Posterior vena cava (tissue), 2 donors: Measurements from ENCODE around the gene HIVEP1. TPM values are rescaled to one million over a fixed set of nuclear protein-coding genes. Genes with fewer than 3 reads are reported as not detected.

ENCODE experiments used
- DNase-seq: peaks from one replicate; pipeline ENCODE4 v3.0.0-alpha.2; 2020; ENCODE audit warnings: low spot score
- intact Hi-C, 2 donors: fragments of 100-400 bp; cut with DNase I; formaldehyde crosslinking; loops; one replicate each; pipeline versions ENCODE4 v1.14.1 to v1.14.2; 2022 to 2023
- total RNA-seq, 2 donors: library from RNA; stranded (reverse); fragmentation: NEBNext Ultra II Directional; extraction: Animal tissue kit (Norgen Biotek cat#: 25700); gene quantifications; one replicate each; pipeline ENCODE4 v1.2.1, GENCODE V29; 2021
- donor health status: DM: yes; HTN: yes; CAD: no.
- donor health status: DM: yes; HTN: yes; CAD: no.

HIVEP1 gene
- total RNA-seq, 2 donors from 2014 or later = 29.0 to 35.2 TPM

GRCh38 chr6:12069891-12070529, 57.9 kb downstream of the HIVEP1 start:
- intact Hi-C loops = loop anchor here in 1 of 2 donors (5.0 kb wide), 1 partner anchor 147 kb away; no protein-coding TSS in a partner anchor
- no peak for DNase-seq

DNA sequence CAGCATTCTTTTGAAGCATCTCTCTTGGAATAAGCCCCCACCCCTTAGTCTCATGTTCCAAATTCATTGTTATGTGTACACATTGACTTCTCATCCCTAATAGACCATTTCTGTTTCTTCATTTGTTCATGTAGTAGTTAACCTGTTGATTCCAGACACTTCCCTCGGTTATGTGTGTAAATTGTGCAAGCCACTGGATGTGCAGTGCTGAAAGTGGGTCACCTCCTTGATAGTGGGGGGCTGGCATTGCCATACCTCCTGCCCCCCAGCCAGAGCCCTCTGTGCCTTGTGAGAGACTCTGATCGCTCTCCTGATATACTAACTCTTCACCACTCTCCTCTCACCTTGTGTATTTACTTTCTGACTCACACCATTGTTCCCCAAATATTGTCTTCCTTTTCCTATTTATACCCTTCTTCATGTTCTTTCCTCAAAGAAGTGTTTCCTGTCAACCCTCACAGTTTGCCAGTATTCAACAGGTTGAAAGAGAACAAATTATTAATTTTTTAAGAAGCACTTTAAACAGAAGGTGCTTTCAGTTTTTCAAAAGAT, 59.0 kb downstream of the HIVEP1 start:
- intact Hi-C loops = loop anchor here in 1 of 2 donors (5.0 kb wide), 1 partner anchor 146 kb away; no protein-coding TSS in a partner anchor
- DNase-seq = no peak

DNA sequence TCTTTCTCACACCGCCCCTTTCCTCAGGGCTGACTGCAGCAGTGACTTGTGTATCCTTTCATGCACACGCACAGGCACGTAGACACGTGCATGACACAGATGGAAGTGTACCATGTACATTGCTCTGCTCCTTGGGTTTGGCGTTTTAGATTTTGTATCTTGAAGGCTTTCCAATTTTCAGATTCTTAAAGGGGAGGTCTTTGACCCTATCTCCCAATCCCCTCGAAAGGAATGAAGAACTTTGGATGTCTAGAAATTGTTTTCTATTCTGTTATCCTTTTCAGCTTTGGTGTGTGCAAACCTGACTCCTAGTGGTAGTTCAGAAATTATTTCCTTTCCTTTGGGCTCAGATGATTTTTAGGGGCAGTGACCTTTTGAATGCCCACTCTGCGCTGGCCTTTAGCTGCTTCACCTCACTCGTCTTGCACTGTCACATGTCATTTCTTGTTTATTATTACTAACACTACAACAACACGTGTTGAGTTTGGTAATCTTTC, 63.0 kb downstream of the HIVEP1 start:
- intact Hi-C loops = no loop called here
- no peak for DNase-seq

DNA sequence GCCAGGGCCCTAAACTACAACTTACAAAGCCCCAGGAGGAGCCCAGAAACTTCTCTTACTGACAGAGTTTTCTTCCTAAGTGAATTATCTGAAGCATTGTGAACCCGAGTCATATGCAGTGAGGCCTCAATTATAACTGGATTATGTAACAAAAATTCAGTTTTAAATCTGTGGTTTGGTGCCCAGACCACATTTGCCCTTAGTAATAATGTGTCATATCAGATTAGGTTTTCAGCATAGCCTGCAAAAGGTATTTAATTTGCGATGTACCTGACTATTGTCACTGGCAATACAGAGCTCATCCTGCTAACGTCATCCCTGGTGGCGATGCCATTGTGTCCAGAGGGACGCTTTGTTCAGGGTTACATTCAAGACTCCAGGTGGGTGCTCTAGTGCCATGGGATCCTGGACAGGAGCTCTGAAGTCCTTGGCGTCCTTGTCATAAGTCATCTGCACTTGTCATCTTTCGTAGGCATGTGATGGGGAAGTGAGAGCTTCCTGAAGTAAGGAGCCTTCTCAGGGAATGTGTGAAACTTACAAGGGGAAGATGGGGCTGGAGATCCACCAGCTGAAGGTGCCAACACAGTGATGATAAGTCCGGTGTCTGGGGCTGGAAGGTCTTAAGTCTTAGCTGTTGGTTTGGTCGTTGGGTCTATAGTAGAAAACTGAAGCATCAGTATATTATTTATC, 65.1 kb downstream of the HIVEP1 start:
- DNase-seq = no peak
- intact Hi-C loops = no loop called here

GRCh38 chr6:12078014-12078413, 65.9 kb downstream of the HIVEP1 start:
- intact Hi-C loops = no loop called here
- no peak for DNase-seq

DNA sequence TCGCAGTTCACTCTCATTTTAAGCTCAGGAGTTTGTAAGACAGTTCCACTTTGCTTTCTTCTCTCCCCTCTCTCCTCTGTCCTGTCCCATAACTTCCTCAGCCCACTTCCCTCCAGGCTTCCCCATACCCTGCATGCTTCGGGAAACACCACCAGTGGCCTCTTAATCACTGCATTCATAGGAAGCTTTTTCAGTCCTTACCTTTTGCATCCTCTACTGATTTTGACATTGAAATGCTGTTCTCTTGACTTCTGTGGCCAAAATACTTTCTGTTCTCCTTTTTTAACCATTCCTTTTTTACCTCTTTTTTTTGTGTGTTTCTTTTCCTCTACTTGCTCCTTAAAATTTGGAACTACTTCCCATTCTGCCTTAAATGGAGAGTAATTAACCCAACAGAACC, 69.7 kb downstream of the HIVEP1 start:
- intact Hi-C loops = no loop called here
- DNase-seq = no peak

DNA sequence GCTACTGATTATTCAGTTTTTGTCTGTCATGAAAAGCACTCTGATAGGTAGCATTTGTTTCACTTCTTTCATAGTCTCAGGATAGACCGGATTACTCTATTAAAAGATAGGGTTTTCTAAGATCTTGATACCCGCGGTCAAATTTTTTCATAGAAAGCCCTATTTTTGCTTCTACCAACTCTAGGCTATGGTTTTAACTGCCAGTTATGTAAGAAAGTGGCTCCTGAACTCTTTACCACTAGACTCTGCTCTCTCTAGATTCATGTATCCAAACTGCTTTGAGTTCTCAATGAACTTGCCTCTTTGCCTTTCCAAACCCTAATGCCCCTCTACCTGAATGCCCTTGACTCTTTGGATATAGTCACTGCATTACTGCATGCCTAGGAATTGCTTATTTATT, 70.3 kb downstream of the HIVEP1 start:
- no peak for DNase-seq
- intact Hi-C loops = no loop called here

GRCh38 chr6:12083302-12083701, 71.2 kb downstream of the HIVEP1 start:
- intact Hi-C loops = no loop called here

DNA sequence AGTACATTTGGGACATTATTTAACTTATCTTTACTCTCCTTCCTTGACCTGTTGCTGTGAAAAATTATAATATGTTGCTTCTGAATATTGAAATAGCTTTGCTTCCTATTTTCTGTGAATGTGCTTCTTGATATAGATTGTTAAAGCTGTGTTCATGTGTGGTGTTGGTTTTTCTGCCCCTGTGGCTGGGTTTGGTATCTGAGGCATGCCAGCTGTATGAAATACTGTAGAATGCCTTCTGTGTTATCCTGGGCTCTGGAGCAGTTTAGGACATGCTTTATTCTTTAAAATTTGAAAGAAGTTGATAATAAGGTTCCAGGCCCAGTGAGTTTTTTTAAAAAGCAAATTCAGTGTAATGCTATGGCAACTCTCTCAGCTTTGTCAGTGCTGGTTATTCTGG, 71.7 kb downstream of the HIVEP1 start:
- DNase-seq = no peak

More at GRCh38 chr6:12083302-12083701, 71.2 kb downstream of the HIVEP1 start:
- DNase-seq = no peak

GRCh38 chr6:12084681-12085080, 72.6 kb downstream of the HIVEP1 start:
- intact Hi-C loops = no loop called here
- DNase-seq = no peak

More for the DNA sequence above, 71.7 kb downstream of the HIVEP1 start:
- intact Hi-C loops = no loop called here

GRCh38 chr6:12088531-12088930, 76.4 kb downstream of the HIVEP1 start:
- DNase-seq = no peak
- intact Hi-C loops = no loop called here

DNA sequence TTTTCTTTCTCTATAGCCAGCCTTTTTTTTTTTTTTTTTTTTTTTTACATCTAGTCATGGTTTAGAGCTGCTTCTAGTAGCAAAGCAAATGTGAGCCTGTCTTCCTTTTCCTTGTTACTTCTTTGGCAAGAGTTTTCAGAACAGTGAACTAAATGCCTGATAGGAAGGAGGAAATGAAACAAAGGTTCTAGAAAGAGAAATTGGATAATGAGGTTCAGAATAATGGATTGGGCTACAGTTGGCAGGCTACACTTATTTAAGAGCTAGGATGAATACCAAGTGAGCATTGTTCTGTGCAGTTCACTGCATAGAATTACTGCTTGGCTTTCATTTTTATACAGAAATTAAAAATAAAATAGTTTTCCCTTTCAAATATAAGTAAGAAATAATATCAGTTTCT, 78.6 kb downstream of the HIVEP1 start:
- intact Hi-C loops = no loop called here
- no peak for DNase-seq

DNA sequence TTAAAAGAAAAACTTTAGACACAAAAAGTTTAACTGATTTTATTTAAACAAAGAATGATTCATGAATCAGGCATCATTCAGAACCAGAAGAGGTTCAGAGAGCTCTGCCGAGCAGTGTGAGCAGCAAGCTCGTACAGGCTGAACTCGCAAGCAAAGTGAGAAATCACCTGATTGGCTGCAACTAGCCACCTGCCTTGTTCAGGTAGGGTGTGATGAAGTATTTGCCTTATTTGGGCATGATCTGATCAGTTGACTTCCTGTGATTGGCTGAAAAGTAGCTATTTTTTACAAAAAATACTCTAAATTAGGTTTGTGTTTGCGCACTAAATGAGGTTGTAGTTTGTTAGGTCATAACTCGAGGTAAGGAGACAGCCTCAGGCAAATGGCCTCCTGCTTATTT, 80.7 kb downstream of the HIVEP1 start:
- DNase-seq = no peak
- intact Hi-C loops = no loop called here

- no peak for DNase-seq
- intact Hi-C loops = no loop called here
These were observed 82.6 kb downstream of the HIVEP1 start for GRCh38 chr6:12094689-12095088.

DNA sequence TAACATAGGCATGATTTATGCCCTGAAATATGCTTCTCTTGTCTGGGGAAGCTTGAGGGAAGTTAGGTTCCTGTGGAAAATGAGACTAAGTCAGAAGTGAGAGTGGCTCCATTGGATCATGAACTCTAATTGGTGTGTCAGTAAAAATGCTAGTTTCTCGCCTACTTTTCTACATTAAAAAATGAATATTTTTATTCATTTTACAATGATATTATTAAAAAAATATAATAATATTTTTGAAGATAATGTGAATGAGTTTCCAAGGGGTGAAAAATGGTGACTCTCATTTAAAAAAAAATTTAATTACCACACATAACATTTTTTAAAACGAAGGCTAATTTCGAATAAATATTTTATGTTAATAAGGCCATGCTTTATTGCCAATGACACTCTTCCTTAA, 84.2 kb downstream of the HIVEP1 start:
- DNase-seq = no peak

DNA sequence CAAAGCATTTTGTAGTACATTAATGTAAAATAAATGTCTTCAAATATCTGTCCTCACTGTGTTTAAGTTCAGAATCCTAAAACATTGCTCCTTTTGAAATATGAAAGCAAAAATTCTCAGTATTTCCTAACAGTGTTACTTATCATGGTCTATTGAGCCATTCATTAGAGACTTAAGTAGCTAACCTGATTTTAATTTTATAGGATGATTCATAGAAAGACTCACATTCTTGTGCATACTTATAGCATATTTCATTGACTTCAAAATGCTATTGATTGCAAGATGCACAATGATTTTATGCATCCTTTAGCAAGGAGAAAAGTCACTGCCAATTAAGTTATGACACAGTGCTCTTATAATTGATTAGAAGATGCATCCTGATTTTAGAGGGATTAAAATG, 85.7 kb downstream of the HIVEP1 start:
- DNase-seq = no peak
- intact Hi-C loops = no loop called here

More for the DNA sequence above, 84.2 kb downstream of the HIVEP1 start:
- intact Hi-C loops = no loop called here

DNA sequence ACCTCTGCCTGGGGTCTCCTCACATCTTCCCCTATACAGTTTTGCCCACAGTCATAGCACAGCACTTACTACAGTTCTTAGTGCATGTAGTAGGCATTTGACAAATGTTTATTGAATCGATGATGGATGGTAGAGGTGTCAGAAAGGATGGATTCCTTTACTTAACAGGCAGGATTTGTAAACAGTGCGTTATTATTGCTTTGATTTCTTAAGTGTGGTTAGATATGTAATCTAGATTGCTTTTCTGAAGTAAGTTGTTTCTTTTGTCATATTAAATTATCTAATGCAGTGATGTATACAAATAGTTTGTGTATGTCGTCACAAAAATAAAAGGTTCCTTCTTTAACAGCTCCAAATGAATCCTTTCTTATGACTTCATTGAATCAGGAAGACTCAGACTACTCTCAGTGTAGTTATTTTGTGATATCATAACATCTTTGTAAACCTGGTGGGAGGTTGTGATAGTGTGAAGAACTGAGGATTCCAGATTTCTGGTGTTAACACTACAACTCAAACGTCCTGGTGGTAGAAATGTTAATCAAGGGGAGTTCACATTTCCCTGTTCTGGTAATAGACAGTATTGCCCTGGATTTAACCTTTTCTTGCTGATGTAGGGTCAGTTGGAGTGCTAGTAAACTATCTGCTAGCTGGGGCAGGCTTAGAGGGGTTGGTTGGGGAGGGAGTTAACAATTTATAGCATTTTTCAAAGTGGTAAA, 87.7 kb downstream of the HIVEP1 start:
- intact Hi-C loops = no loop called here
- no peak for DNase-seq

- intact Hi-C loops = no loop called here
- DNase-seq = no peak
These were observed 88.9 kb downstream of the HIVEP1 start for GRCh38 chr6:12101048-12101447.

- intact Hi-C loops = no loop called here
- no peak for DNase-seq
These were observed 89.7 kb downstream of the HIVEP1 start for GRCh38 chr6:12101653-12102312.
